ENCODE results near the gene ORAI3.
A peak's percentile ranks its signal among the peaks of the same experiment; 100 is the strongest.

DNA sequence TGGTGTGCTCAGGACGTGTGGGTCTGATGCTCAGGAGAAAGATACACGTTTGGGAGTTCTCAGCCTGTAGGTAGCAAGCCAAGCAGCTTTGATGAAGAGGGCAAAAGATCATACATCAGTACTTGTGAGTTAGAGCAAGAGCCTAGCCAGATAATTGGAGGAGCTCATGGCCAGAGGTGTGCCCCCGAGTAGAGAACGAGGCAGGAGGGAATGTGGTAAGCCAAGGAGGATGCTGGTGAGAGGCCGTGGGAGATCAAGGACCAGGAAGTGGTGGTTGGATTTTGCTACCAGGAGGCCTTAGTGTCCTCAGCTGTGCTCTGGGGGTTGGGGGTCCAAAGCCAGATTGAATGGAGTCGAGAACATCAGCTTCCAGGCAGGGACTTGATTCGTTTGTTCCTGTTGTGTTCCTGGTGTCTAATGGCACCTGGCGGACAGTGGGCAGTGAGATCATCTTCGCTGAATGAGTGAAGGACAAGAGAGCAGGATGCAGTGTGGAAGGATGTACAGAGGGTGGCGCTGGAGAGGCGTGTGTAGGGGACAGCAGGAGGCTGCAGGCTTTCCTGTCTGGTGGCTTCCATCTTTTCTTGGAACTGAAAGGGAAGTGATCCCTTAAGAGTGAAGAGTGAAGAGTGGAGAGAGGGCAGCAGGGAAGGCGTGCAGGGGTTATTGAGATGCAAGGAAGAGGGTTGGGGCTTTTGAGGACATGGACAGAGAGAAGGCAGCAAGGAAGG is 13.9 kb upstream of the ORAI3 start:
- TF ChIP-seq, protein P1, sequence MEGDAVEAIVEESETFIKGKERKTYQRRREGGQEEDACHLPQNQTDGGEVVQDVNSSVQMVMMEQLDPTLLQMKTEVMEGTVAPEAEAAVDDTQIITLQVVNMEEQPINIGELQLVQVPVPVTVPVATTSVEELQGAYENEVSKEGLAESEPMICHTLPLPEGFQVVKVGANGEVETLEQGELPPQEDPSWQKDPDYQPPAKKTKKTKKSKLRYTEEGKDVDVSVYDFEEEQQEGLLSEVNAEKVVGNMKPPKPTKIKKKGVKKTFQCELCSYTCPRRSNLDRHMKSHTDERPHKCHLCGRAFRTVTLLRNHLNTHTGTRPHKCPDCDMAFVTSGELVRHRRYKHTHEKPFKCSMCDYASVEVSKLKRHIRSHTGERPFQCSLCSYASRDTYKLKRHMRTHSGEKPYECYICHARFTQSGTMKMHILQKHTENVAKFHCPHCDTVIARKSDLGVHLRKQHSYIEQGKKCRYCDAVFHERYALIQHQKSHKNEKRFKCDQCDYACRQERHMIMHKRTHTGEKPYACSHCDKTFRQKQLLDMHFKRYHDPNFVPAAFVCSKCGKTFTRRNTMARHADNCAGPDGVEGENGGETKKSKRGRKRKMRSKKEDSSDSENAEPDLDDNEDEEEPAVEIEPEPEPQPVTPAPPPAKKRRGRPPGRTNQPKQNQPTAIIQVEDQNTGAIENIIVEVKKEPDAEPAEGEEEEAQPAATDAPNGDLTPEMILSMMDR (conservative IDR thresholded peaks at IDR 0.05; ENCODE audit: low read depth, low read length) = peak; percentile 59
- no peak for TF ChIP-seq EZH2phosphoT487 (IDR thresholded peaks at IDR 0.05; ENCODE audit: borderline replicate concordance, low read length)
